ENCODE measurements around the gene SMOC2. TPM values are rescaled to one million over a fixed set of nuclear protein-coding genes. Genes with fewer than 3 reads are reported as not detected.

The SMOC2 gene
- total and polyA plus RNA-seq, 2 donors (not counting 1 experiment from before 2014, with no cell fraction given) = 0.37 TPM; not detected in 1

DNA sequence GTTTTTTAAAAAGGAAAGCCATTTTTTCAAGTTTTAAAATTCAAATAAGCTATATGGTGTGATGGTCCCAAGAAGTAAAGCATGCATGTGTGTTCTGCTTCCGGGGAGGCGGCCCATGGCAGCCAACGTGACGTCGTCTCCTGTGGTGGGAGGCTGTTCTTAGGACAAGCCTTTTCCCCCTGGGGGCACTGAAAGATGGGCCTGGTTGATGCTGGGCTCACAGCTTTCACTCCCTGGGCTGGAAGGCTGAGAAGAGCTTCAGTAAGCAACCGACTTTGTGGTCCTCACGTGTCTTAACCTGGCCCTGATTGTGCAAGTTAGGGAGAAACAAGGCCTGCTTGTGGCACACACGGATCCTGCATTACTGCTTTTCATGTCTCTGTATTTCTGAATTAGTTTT is 84.1 kb downstream of the SMOC2 start:
- intact Hi-C loops (cut with micrococcal nuclease) = no loop called here
- 99% methylated on average over 7 of the region's 8 CpGs for WGBS (ENCODE audit: insufficient coverage)
- ATAC-seq (ENCODE audit: low read depth) (no peak), DNase-seq (no peak)
- Histone ChIP-seq H3K27me3 (replicated peaks in 1 of 4; ENCODE audit: control extremely low read depth in 1 of 4, control insufficient read depth in 3 of 4, insufficient read depth in 4 of 4, low read length in 3 of 4) (no peaks in the 10 kb centered on the region), H3K4me2 (replicated peaks; ENCODE audit: low read depth, low read length, poor library complexity, severe bottlenecking) (no peak overlapping the region), H3K4me3 (ENCODE audit: control extremely low read depth in 1 of 5, extremely low read depth in 1 of 5, insufficient read depth in 1 of 5, low read depth in 2 of 5, low read length in 4 of 5) (no peak overlapping the region), H3K79me2 (ENCODE audit: control insufficient read depth, insufficient read depth, low read length) (no peaks in the 10 kb centered on the region), H4K20me1 (ENCODE audit: control insufficient read depth, insufficient read depth, low read length, poor library complexity, severe bottlenecking) (no peaks in the 10 kb centered on the region), H3K9ac (ENCODE audit: low read length) (no peak overlapping the region), H3K4me1 (ENCODE audit: control insufficient read depth in 2 of 2, insufficient read depth in 2 of 2, low read length in 2 of 2) (no peaks in the 10 kb centered on the region), H3K27ac (ENCODE audit: low read length in 2 of 2) (no peak overlapping the region), H3K36me3 (replicated peaks in 1 of 2; ENCODE audit: control extremely low read depth in 1 of 2, control insufficient read depth in 1 of 2, extremely low read depth in 1 of 2, insufficient read depth in 2 of 2, low read length in 1 of 2) (no peaks in the 10 kb centered on the region), H3K9me3 (ENCODE audit: control extremely low read depth in 1 of 3, control insufficient read depth in 2 of 3, insufficient read depth in 1 of 3, low read length in 2 of 3) (peaks cover 0 to 3% (median 0%) of the 10 kb centered on the region in 3 donors), H2AFZ (ENCODE audit: insufficient read depth, low read depth, low read length, poor library complexity, severe bottlenecking) (no peak overlapping the region)
- TF ChIP-seq, protein P1, sequence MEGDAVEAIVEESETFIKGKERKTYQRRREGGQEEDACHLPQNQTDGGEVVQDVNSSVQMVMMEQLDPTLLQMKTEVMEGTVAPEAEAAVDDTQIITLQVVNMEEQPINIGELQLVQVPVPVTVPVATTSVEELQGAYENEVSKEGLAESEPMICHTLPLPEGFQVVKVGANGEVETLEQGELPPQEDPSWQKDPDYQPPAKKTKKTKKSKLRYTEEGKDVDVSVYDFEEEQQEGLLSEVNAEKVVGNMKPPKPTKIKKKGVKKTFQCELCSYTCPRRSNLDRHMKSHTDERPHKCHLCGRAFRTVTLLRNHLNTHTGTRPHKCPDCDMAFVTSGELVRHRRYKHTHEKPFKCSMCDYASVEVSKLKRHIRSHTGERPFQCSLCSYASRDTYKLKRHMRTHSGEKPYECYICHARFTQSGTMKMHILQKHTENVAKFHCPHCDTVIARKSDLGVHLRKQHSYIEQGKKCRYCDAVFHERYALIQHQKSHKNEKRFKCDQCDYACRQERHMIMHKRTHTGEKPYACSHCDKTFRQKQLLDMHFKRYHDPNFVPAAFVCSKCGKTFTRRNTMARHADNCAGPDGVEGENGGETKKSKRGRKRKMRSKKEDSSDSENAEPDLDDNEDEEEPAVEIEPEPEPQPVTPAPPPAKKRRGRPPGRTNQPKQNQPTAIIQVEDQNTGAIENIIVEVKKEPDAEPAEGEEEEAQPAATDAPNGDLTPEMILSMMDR (IDR thresholded peaks at IDR 0.05) = no peak
- TF ChIP-seq EZH2 (IDR thresholded peaks at IDR 0.05; ENCODE audit: borderline replicate concordance, insufficient read depth, low read depth, low read length, poor library complexity, severe bottlenecking) = no peak
- ChIA-PET CTCF (no interaction called here), POLR2A (no interaction called here)
- no peak overlapping the region for H3K27ac Mint-ChIP-seq
- peaks cover 5% of the 10 kb centered on the region for H3K4me1 Mint-ChIP-seq
- H3K27me3 Mint-ChIP-seq = peaks cover 4% of the 10 kb centered on the region
- H3K4me3 Mint-ChIP-seq = no peak overlapping the region
- no peaks in the 10 kb centered on the region for H3K9me3 Mint-ChIP-seq (ENCODE audit: insufficient read depth)

DNA sequence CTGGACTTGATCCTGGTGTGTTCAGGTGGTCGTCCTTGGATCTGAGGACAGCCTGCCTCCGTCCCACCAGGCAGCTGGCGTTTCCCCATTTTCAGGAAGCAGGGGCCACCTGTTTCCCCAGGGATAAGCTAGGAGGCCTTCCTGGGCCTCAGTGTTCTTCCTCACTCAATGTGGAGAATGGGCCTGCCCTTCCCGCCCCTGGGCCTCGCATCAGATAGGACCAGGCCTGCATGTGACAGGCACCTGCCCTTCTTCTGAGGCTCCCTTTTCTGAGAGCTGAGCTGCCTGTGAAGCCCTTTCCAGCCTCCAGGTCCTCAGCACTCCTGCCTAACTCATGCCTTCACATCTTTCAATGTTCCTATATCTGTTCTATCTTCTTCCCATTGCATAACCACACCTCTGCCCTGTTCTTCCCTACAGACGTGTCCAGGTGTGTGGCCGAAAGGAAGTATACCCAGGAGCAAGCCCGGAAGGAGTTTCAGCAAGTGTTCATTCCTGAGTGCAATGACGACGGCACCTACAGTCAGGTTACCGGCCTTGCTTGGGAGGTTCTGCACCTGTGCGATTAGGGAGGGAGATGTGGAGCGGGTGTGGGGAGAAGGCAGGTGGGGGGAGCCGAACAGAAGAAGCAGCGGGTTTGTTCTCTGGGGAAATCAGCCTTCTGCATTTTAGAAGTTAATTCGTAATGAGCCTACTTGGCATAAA is 85.1 kb downstream of the SMOC2 start:
- Mint-ChIP-seq H3K27me3 (peaks cover 4% of the 10 kb centered on the region), H3K9me3 (ENCODE audit: insufficient read depth) (no peaks in the 10 kb centered on the region), H3K4me3 (no peak overlapping the region), H3K27ac (no peak overlapping the region), H3K4me1 (peaks cover 5% of the 10 kb centered on the region)
- no peaks in the 10 kb centered on the region for H3K79me2 ChIP-seq (ENCODE audit: control insufficient read depth, insufficient read depth, low read length)
- no peak for ATAC-seq (ENCODE audit: low read depth)
- no peak overlapping the region for H3K27ac ChIP-seq (ENCODE audit: low read length in 2 of 2)
- intact Hi-C loops (cut with micrococcal nuclease) = no loop called here
- H4K20me1 ChIP-seq (ENCODE audit: control insufficient read depth, insufficient read depth, low read length, poor library complexity, severe bottlenecking) = no peaks in the 10 kb centered on the region
- DNase-seq = no peak
- TF ChIP-seq, protein P1 (IDR thresholded peaks at IDR 0.05) = no peak
- TF ChIP-seq EZH2 (IDR thresholded peaks at IDR 0.05; ENCODE audit: borderline replicate concordance, insufficient read depth, low read depth, low read length, poor library complexity, severe bottlenecking) = no peak
- H3K9ac ChIP-seq (ENCODE audit: low read length) = no peak overlapping the region
- no peaks in the 10 kb centered on the region for H3K36me3 ChIP-seq (replicated peaks in 1 of 2; ENCODE audit: control extremely low read depth in 1 of 2, control insufficient read depth in 1 of 2, extremely low read depth in 1 of 2, insufficient read depth in 2 of 2, low read length in 1 of 2)
- no peak overlapping the region for H2AFZ ChIP-seq (ENCODE audit: insufficient read depth, low read depth, low read length, poor library complexity, severe bottlenecking)
- peaks cover 0 to 6% (median 0%) of the 10 kb centered on the region in 3 donors for H3K9me3 ChIP-seq (ENCODE audit: control extremely low read depth in 1 of 3, control insufficient read depth in 2 of 3, insufficient read depth in 1 of 3, low read length in 2 of 3)
- CTCF ChIA-PET = no interaction called here
- H3K4me2 ChIP-seq (replicated peaks; ENCODE audit: low read depth, low read length, poor library complexity, severe bottlenecking) = no peak overlapping the region
- H3K4me1 ChIP-seq (ENCODE audit: control insufficient read depth in 2 of 2, insufficient read depth in 2 of 2, low read length in 2 of 2) = no peaks in the 10 kb centered on the region
- WGBS (ENCODE audit: insufficient coverage) = 79% methylated on average over 15 of the region's 16 CpGs
- H3K27me3 ChIP-seq (replicated peaks in 1 of 4; ENCODE audit: control extremely low read depth in 1 of 4, control insufficient read depth in 3 of 4, insufficient read depth in 4 of 4, low read length in 3 of 4) = no peaks in the 10 kb centered on the region
- H3K4me3 ChIP-seq (ENCODE audit: control extremely low read depth in 1 of 5, extremely low read depth in 1 of 5, insufficient read depth in 1 of 5, low read depth in 2 of 5, low read length in 4 of 5) = no peak overlapping the region
- POLR2A ChIA-PET = no interaction called here

Measured in B cell (primary cell).